HG02852 (cell line): ENCODE data around the gene LEPROT.
A peak's percentile ranks its signal among the peaks of the same experiment; 100 is the strongest.
"Not testable (repeated sequence)": the region's sequence is repeated elsewhere in the genome, so short reads cannot be mapped to it uniquely, and the experiment has no call there.

Experiments
- ATAC-seq: cut with Tn5 transposase; IDR thresholded peaks from one replicate; pipeline ENCODE4 v1.9.1; 2021; ENCODE audit warnings: mild to moderate bottlenecking, moderate library complexity; ENCODE audit not compliant: unreplicated experiment

Gene LEPROT

GRCh38 chr1:65435987-65436386, 15.5 kb downstream of the LEPROT start:
- no peak for ATAC-seq

DNA sequence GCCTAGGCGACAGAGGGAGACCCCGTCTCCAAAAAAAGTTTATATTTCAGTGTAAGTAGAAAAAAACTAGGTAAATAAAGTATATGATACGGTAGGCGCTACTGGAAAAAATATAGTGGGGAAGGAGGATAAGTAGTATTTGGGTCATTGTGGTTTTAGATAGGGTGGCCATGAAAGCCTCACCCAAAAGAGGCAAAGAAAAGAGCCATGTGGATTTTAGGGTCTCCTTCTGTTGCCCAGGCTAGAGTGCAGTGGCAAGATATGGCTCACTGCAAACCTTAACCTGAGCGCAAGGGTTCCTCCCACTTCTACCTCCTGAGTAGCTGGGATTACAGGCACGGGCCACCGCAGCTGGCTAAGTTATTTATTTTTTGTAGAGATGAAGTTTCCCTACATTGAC, 17.1 kb downstream of the LEPROT start:
- no peak for ATAC-seq

DNA sequence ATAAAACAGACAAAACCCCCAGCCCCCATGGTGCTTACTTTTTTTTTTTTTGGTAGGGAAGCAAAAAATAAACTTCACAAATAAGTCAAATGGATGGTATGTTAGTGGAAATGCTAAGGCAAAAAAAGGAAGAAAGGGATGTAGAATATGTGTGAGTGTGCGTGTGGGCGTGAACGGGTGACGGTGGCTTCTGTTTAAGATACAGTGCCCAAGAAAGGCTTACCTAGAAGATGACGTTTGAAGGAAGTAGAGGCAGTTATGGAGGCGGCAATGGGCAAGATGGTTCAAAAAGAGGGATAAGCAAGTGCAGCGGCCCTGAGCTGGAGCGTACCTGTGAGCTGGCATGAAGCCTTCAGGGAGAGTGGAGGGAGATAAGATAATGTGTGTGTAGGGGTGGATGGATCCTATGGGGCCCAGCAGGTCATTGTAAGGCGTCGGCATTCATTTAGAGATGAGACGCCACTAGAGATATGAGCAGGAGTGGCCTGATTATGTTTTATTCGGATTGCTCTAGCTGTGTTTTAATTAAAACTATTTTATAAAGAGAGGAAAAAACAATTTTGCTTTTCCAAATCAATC, 19.9 kb downstream of the LEPROT start:
- ATAC-seq = no peak

DNA sequence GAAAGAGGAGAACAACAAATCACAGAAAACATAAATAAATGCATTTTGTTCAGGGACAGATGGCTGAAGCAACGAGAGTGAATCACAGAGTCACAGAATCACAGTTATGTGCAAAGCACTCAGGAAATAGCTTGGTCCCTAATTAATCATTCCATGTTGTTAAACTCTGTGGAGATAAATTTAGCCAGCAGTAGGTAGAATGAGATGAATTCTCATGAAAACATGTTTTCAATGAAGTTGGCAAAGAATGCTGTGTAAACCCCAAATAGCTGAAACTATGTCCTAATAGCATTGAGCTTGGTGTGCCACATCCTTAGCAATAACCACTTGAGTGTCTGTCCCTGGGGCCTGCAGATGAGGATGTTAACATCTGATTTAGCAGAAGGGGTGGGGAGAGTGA, 20.4 kb downstream of the LEPROT start:
- ATAC-seq = no peak

DNA sequence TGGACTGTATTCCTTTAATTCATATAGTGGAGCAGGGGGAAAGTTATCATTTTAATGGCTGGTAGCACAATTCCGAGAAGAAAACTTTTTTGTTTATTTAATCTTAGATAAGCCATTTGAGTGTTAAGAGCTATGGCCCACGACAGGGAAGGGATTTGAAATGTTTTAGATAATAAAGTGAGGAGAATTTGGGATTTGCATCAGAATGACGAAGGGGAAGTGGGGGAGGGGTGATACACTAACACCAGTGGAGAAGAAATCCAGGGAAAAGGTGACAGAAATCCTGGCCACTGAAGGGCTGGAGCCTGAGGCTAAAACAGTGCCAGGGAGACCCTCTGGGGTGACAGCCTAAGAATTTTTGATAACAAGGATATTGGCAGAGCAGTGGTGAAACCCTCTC, 21.0 kb downstream of the LEPROT start:
- ATAC-seq = no peak

GRCh38 chr1:65442442-65442841, 22.0 kb downstream of the LEPROT start:
- ATAC-seq = no peak

DNA sequence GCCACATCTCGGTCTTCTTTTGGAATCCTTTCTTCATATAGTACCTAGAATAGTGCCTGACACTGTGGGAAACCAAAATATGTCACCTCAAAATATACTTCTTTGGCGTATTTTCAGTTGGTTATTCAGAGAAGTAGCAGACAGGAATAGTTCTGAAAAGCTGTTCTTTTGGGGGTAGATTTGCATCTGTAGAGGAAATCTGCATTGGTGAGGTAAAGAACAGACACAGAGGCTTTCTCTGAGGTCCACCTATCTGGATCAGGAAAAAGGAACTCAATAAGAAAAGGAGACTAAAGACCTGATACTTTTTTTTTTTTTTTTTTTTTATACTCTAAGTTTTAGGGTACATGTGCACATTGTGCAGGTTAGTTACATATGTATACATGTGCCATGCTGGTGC, 23.2 kb downstream of the LEPROT start:
- ATAC-seq = no peak

GRCh38 chr1:65444128-65444640, 23.7 kb downstream of the LEPROT start:
- no peak for ATAC-seq

DNA sequence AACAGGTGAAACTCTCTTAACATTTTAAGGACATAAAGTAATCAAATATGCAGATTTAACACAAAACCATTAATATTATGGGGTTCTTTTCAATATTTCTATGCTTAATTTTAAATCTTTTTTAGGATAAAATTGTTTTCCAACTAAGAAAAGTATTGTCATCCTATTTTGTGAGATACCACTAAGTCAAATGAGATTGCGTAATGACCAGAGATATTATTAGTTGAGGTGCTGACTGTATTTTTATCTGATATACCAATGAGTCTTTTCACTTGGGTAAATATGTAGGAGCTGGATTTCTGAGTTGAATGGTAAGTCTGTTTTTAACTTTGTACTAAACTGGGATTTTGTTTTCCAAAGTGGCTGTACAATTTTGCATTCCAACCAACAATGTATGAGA, 25.4 kb downstream of the LEPROT start:
- no peak for ATAC-seq

- no peak for ATAC-seq
Measured at GRCh38 chr1:65449214-65449823, 28.9 kb downstream of the LEPROT start.

DNA sequence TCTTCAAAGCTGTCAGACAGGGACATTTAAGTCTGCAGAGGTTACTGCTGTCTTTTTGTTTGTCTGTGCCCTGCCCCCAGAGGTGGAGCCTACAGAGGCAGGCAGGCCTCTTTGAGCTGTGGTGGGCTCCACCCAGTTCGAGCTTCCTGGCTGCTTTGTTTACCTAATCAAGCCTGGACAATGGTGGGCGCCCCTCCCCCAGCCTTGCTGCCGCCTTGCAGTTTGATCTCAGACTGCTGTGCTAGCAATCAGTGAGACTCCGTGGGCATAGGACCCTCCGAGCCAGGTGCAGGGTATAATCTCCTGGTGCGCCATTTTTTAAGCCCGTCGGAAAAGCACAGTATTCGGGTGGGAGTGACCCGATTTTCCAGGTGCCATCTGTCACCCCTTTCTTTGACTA, 35.2 kb downstream of the LEPROT start:
- not testable (repeated sequence) for ATAC-seq

- ATAC-seq = no peak
Measured at GRCh38 chr1:65456481-65456880, 36.0 kb downstream of the LEPROT start.

- no peak for ATAC-seq
Measured at GRCh38 chr1:65457868-65458267, 37.4 kb downstream of the LEPROT start.

DNA sequence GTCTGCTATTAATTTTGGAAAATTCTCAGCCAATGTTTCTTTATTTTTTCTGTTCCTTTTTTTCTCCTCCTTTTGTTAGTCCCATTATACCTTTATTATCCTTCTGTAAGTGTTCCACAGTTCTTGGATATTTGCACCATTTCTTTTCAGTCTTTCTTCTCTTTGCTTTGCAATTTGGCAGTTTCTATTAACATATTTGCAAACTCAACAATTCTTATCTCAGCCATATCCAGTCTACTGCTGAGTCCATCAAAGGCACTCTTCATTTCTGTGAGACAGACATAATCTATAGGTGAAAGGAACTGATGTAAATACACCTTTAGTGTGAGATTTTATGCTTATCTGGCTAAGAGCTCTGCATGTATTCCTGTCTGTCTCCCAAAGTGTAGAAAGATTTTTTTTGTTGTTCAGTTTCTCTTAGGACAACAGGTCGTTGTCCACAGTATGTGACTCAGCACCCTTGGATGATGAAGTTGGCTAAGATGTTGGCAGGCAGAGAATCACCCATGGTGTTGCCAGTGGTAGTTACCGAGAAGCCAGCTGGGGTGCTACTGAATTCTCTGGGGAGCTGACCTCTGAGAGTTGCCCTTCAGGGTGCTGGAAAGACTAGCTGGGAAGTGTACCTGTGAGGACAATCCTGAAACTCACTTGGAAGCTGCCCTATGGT, 38.4 kb downstream of the LEPROT start:
- no peak for ATAC-seq

DNA sequence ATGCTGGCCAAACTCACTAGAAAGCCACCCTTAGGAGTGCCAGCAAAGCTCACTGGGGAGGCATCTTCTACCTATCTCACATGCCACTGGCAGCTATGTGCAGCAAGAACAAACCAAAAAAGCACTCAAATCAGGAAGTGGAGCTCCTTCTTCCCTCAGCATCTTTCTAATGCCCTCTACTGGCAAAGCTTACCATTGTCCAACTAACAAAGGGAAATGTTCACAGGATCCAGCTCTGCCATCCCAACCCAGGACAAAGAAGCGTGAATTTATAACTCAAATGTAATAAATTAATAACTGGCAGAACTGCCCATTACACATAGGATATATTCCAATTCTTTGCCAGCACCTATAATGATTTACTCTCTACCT, 38.9 kb downstream of the LEPROT start:
- peak; percentile 57 for ATAC-seq

DNA sequence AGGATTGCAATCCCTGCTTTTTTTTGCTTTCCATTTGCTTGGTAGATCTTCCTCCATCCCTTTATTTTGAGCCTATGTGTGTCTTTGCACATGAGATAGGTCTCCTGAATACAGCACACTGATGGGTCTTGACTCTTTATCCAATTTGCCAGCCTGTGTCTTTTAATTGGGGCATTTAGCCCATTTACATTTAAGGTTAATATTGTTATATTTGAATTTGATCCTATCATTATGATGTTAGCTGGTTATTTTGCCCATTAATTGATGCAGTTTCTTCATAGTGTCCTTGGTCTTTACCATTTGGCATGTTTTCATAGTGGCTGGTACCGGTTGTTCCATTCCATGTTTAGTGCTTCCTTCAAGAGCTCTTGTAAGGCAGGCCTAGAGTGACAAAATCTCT, 45.4 kb downstream of the LEPROT start:
- not testable (repeated sequence) for ATAC-seq

DNA sequence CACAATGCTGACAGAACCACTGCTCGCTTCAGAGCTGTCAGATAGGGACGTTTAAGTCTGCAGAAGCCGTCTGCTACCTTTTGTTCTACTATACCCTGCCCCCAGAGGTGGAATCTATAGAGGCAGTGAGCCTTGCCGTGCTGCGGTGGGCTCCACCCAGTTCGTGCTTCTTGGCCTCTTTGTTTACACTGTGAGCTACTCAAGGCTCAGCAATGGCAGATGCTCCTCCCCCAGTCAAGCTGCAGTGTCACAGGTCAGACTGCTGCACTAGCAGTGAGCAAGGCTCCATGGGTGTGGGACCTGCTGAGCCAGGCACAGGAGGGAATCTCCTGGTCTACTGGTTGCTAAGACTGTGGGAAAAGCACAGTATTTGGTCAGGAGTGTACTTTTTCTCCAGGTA, 47.1 kb downstream of the LEPROT start:
- ATAC-seq = no peak

DNA sequence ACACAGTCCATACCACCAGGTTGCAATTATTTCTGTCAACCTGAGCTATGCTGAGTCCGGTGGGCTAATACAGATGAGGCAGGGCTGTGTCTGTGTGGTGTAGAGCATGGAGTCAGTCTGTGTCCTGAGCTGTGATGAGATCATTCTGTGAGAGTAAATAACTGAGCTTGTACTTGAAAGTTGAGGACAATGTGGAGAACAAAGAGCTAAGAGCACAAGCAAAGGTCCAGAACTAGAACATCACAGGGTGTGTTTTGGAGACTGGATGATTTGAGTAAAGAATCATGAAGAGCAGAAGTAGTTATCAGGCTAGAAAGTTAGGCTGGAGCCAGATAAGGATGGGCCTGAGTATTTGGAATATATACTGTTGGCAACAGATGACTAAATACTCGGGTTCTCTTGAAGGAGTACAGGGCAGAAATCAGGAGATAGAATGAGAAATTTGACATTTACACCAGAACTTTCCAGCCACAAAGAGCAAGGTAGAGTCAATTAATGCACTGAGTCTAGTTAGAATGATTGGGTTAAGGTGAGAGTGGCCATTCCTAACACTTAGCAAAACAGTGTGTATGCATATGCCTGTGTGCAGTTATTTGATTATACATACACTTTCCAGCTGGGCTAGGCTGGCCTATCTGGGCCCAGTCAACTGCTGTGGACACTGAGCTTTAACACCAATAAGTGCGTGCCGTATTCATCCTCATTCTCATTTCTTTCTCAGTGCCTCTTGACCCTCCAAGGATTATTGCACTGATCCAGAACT, 48.8 kb downstream of the LEPROT start:
- ATAC-seq = no peak

- no peak for ATAC-seq
Measured at GRCh38 chr1:65469889-65470340, 49.4 kb downstream of the LEPROT start.

- ATAC-seq = no peak
Measured at GRCh38 chr1:65470766-65471165, 50.3 kb downstream of the LEPROT start.

DNA sequence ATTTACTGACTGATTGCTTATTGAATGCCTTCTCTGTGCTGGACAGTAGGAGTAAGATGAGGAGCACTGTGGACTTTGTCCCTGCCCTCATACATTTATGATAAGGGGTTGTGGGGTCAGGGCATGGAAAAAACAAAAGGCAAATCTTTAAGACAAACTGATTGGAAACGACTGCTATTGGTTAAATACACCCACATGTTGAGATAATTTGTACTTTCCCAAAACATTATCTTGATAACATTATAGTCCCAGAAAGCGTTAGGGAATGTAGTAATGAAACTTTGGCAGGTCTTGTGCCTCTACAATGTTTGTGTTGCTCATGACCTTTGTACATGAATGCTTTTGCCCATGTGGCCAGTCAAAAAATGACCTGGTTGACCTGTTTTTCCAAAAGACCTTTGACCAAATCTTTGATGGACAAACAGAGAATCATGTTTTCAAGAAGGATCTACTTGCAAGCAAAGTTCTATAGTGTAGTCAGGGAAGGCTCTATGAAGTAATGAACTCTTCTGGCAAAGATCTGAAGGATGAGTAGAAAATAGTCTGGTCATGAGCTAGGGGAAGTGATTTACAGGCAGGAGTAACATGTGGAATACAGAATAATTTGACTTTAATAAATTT, 50.9 kb downstream of the LEPROT start:
- ATAC-seq = no peak
